ENCODE results near the gene ZGPAT. TPM values are rescaled to one million over a fixed set of nuclear protein-coding genes. Genes with fewer than 3 reads are reported as not detected.

The ZGPAT gene
- total and polyA plus RNA-seq, 9 donors = 1.7 to 26.4 (median 18.9) TPM

GRCh38 chr20:63693733-63694583 is 13.9 kb upstream of the ZGPAT start:
- Histone ChIP-seq H3K36me3 (no peaks in the 10 kb centered on the region), H3K9me3 (no peaks in the 10 kb centered on the region), H3K4me1 (ENCODE audit: insufficient read depth) (peaks cover 2% of the 10 kb centered on the region), H3K27ac (no peak overlapping the region), H3K4me3 (no peak overlapping the region), H3K27me3 (no peaks in the 10 kb centered on the region)
- intact Hi-C loops (cut with DNase I) = no loop called here
- 89 to 93% (median 92%) methylated on average over 20 to 21 of the region's 21 CpGs for WGBS, 3 donors
- DNase-seq = peak in 1 of 5 donors; percentile 16
- TF ChIP-seq CTCF (IDR thresholded peaks at IDR 0.05) (no peak), POLR2A (IDR thresholded peaks at IDR 0.05) (no peak)

GRCh38 chr20:63694584-63695423 is 13.0 kb upstream of the ZGPAT start:
- Histone ChIP-seq H3K4me1 (ENCODE audit: insufficient read depth) (peaks cover 2% of the 10 kb centered on the region), H3K27ac (no peak overlapping the region), H3K9me3 (no peaks in the 10 kb centered on the region), H3K4me3 (no peak overlapping the region), H3K36me3 (no peaks in the 10 kb centered on the region), H3K27me3 (no peaks in the 10 kb centered on the region)
- intact Hi-C loops (cut with DNase I) = no loop called here
- WGBS, 3 donors = 89 to 91% (median 91%) methylated on average over 36 to 37 of the region's 37 CpGs
- TF ChIP-seq CTCF (IDR thresholded peaks at IDR 0.05) (no peak), POLR2A (IDR thresholded peaks at IDR 0.05) (no peak), EP300 (IDR thresholded peaks at IDR 0.05) (no peak)
- DNase-seq = peak in 2 of 5 donors; percentile 21 to 44

- Histone ChIP-seq H3K27ac (no peak overlapping the region), H3K27me3 (no peaks in the 10 kb centered on the region), H3K36me3 (no peaks in the 10 kb centered on the region), H3K9me3 (no peaks in the 10 kb centered on the region), H3K4me1 (ENCODE audit: insufficient read depth) (peaks cover 2% of the 10 kb centered on the region), H3K4me3 (no peak overlapping the region)
- no peak for TF ChIP-seq CTCF (IDR thresholded peaks at IDR 0.05)
- no peak for TF ChIP-seq POLR2A (IDR thresholded peaks at IDR 0.05)
- no peak for TF ChIP-seq EP300 (IDR thresholded peaks at IDR 0.05)
- 67 to 76% (median 75%) methylated on average over 9 to 25 of the region's 25 CpGs for WGBS, 3 donors
- peak in 3 of 5 donors; percentile 18 to 41 (median 27) for DNase-seq
- intact Hi-C loops (cut with DNase I) = no loop called here
Measured at GRCh38 chr20:63695424-63696305, 12.2 kb upstream of the ZGPAT start.

- Histone ChIP-seq H3K4me1 (ENCODE audit: insufficient read depth) (peaks cover 2% of the 10 kb centered on the region), H3K4me3 (no peak overlapping the region), H3K9me3 (no peaks in the 10 kb centered on the region), H3K27ac (no peak overlapping the region), H3K27me3 (no peaks in the 10 kb centered on the region), H3K36me3 (no peaks in the 10 kb centered on the region)
- intact Hi-C loops (cut with DNase I) = no loop called here
- 12 to 34% (median 27%) methylated on average over 6 of the region's 6 CpGs for WGBS, 3 donors
- TF ChIP-seq EP300 (IDR thresholded peaks at IDR 0.05) = no peak
- TF ChIP-seq POLR2A (IDR thresholded peaks at IDR 0.05) = no peak
- TF ChIP-seq CTCF (IDR thresholded peaks at IDR 0.05) = no peak
- peak in 2 of 5 donors; percentile 13 to 23 for DNase-seq
Measured at GRCh38 chr20:63696306-63696627, 11.6 kb upstream of the ZGPAT start.

Data from ovary (tissue), 9 donors.